ENCODE measurements around the gene GNPDA2. TPM values are rescaled to one million over a fixed set of nuclear protein-coding genes. Genes with fewer than 3 reads are reported as not detected.

The GNPDA2 gene
- total and polyA plus RNA-seq, 2 experiments from 2014 or later: 31.8 to 38.0 TPM

DNA sequence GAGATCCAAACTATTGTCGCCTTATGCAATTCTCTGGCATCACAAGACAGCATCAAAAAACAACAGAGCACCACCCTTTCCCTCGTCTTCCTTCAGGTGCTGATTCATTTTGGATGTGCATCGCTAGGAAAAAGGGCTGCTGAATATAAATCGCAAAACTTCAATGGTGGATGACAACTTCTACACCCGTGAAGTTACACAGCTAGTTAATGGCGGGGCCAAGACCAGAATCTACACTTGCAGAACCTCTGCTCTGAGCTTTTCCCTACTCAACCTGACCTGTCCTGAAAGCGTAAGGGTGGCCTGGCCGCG lies 674 bp downstream of the GNPDA2 start:
- H3K27me3 ChIP-seq (replicated peaks; ENCODE audit: insufficient read depth): no peaks in the 10 kb centered on the region
- no peaks in the 10 kb centered on the region for H3K36me3 ChIP-seq (ENCODE audit: low read depth)
- no peaks in the 10 kb centered on the region for H4K20me1 ChIP-seq (ENCODE audit: insufficient read depth)
- peak overlapping the region; percentile 97 for H3K4me2 ChIP-seq (ENCODE audit: unreplicated experiment)
- peak overlapping the region; percentile 77 for H3K4me3 ChIP-seq
- WGBS, 2 experiments (ENCODE audit: low coverage in 1 of 2, low lambda C conversion rate in 2 of 2, missing lambda C conversion rate in 2 of 2): 0 to 4% methylated on average over 9 of the region's 9 CpGs
- H3K79me2 ChIP-seq (ENCODE audit: insufficient read depth): peaks cover 56% of the 10 kb centered on the region
- DNase-seq: peak; percentile 56
- TF ChIP-seq EZH2phosphoT487 (IDR thresholded peaks at IDR 0.05; ENCODE audit: insufficient read depth, low read depth) (no peak), EZH2 (IDR thresholded peaks at IDR 0.05; ENCODE audit: insufficient read depth, poor library complexity, severe bottlenecking) (no peak)
- no peaks in the 10 kb centered on the region for H3K9me2 ChIP-seq (ENCODE audit: insufficient read depth)
- H3K9me3 ChIP-seq (ENCODE audit: low read depth): no peaks in the 10 kb centered on the region
- H3F3A ChIP-seq (ENCODE audit: insufficient read depth): no peaks in the 10 kb centered on the region
- peak overlapping the region; percentile 87 for H3K9ac ChIP-seq
- in situ Hi-C loops (cut with MboI): no loop called here
- H3K4me1 ChIP-seq (ENCODE audit: insufficient read depth): peaks cover 12% of the 10 kb centered on the region; the same call in 1 of the 2 replicates
- H2AFZ ChIP-seq: peak overlapping the region; percentile 99
- peak overlapping the region; percentile 60 for H3K27ac ChIP-seq

DNA sequence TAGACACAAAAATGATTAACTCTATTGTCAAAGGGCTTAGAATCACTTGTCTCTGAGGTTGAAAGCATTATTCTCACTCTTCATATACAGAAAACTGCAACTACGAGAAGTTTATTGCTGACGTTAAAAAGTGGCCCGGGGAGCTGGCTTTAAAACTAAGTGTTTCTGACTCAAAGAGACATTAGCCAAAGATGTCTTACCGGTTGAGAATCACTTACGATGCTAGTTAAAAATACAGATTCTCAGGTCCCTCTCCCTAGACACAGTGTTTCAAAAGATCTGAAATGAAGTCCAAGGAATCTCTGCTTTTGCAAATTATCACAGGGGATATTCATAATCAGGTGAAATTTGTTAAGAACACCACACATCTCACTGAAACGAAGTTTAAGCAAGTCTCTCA lies 1.2 kb downstream of the GNPDA2 start:
- WGBS, 2 experiments (ENCODE audit: low coverage in 1 of 2, low lambda C conversion rate in 2 of 2, missing lambda C conversion rate in 2 of 2): 3% methylated on average over 6 of the region's 6 CpGs
- peaks cover 61% of the 10 kb centered on the region for H3K79me2 ChIP-seq (ENCODE audit: insufficient read depth)

DNA sequence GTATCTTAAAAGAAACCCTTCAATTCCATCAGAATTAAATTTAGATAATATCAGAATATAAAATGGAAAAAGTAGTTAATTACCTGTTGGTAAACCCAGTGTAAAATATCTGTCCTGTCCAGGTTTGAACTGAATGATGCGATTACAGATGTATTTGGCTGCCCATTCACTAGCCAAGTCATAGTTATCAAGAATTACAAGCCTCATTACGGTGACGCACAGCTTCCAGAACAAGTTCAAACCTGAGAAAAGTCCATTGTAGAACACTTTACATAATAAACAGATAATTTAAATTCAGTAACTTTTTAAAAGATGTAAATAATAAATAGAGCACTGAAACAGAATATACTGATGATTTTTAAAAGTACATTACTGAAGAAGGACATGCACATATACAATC lies 4.4 kb downstream of the GNPDA2 start:
- Histone ChIP-seq H3K9me2 (ENCODE audit: insufficient read depth) (no peaks in the 10 kb centered on the region), H3K79me2 (ENCODE audit: insufficient read depth) (peaks cover 90% of the 10 kb centered on the region)

More for the DNA sequence above, 1.2 kb downstream of the GNPDA2 start:
- Histone ChIP-seq H3K9me3 (ENCODE audit: low read depth) (no peaks in the 10 kb centered on the region), H3K4me2 (ENCODE audit: unreplicated experiment) (peak overlapping the region; percentile 97), H2AFZ (peak overlapping the region; percentile 99), H3K36me3 (ENCODE audit: low read depth) (no peaks in the 10 kb centered on the region), H3K27ac (peak overlapping the region; percentile 60), H3K4me1 (ENCODE audit: insufficient read depth) (peaks cover 12% of the 10 kb centered on the region; the same call in 1 of the 2 replicates), H3K9me2 (ENCODE audit: insufficient read depth) (no peaks in the 10 kb centered on the region), H3K27me3 (replicated peaks; ENCODE audit: insufficient read depth) (no peaks in the 10 kb centered on the region), H3K4me3 (peak overlapping the region; percentile 77), H4K20me1 (ENCODE audit: insufficient read depth) (no peaks in the 10 kb centered on the region), H3F3A (ENCODE audit: insufficient read depth) (no peaks in the 10 kb centered on the region), H3K9ac (peak overlapping the region; percentile 87)
- no peak for TF ChIP-seq EZH2phosphoT487 (IDR thresholded peaks at IDR 0.05; ENCODE audit: insufficient read depth, low read depth)
- TF ChIP-seq EZH2 (IDR thresholded peaks at IDR 0.05; ENCODE audit: insufficient read depth, poor library complexity, severe bottlenecking): no peak
- DNase-seq: peak; percentile 62
- in situ Hi-C loops (cut with MboI): no loop called here

DNA sequence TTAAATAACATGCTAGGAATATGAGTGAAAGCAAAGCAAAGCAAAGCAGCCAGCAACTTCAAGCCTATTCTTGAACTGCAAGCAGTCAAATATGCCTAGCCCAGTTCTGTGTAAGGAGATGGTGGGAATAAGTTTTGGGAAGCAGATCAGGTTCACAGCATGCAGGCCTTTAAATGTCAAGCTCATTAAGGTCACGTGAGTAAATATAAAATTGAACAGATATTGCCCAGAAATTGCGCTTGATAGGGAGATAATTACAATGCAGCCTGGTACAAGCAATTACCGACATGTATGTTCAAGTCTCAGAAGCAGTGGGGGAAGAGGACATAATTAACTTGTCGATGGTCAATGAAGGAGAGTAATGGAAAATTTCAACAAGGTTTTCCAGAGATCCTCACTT lies 6.0 kb downstream of the GNPDA2 start:
- Histone ChIP-seq H3K27me3 (replicated peaks; ENCODE audit: insufficient read depth) (no peaks in the 10 kb centered on the region), H3K9me3 (ENCODE audit: low read depth) (no peaks in the 10 kb centered on the region), H3K4me1 (ENCODE audit: insufficient read depth) (peaks cover 8% of the 10 kb centered on the region; the same call in 1 of the 2 replicates), H3K9me2 (ENCODE audit: insufficient read depth) (no peaks in the 10 kb centered on the region), H3F3A (ENCODE audit: insufficient read depth) (no peaks in the 10 kb centered on the region), H3K9ac (no peak overlapping the region), H3K27ac (no peak overlapping the region), H2AFZ (no peak overlapping the region), H3K4me2 (ENCODE audit: unreplicated experiment) (no peak overlapping the region), H3K4me3 (no peak overlapping the region), H4K20me1 (ENCODE audit: insufficient read depth) (no peaks in the 10 kb centered on the region), H3K79me2 (ENCODE audit: insufficient read depth) (peaks cover 95% of the 10 kb centered on the region), H3K36me3 (ENCODE audit: low read depth) (no peaks in the 10 kb centered on the region)
- no peak for DNase-seq
- TF ChIP-seq EZH2phosphoT487 (IDR thresholded peaks at IDR 0.05; ENCODE audit: insufficient read depth, low read depth): no peak
- TF ChIP-seq EZH2 (IDR thresholded peaks at IDR 0.05; ENCODE audit: insufficient read depth, poor library complexity, severe bottlenecking): no peak
- 81 to 82% methylated on average over 4 of the region's 4 CpGs for WGBS, 2 experiments (ENCODE audit: low coverage in 1 of 2, low lambda C conversion rate in 2 of 2, missing lambda C conversion rate in 2 of 2)
- in situ Hi-C loops (cut with MboI): no loop called here

More for the DNA sequence above, 4.4 kb downstream of the GNPDA2 start:
- peaks cover 9% of the 10 kb centered on the region; the same call in 1 of the 2 replicates for H3K4me1 ChIP-seq (ENCODE audit: insufficient read depth)
- H4K20me1 ChIP-seq (ENCODE audit: insufficient read depth): no peaks in the 10 kb centered on the region
- H3K27ac ChIP-seq: no peak overlapping the region
- no peak overlapping the region for H3K4me2 ChIP-seq (ENCODE audit: unreplicated experiment)
- no peak overlapping the region for H3K9ac ChIP-seq
- H3K36me3 ChIP-seq (ENCODE audit: low read depth): no peaks in the 10 kb centered on the region
- in situ Hi-C loops (cut with MboI): no loop called here
- H2AFZ ChIP-seq: no peak overlapping the region
- WGBS, 2 experiments (ENCODE audit: low coverage in 1 of 2, low lambda C conversion rate in 2 of 2, missing lambda C conversion rate in 2 of 2): 94 to 98% methylated on average over 3 of the region's 3 CpGs
- no peaks in the 10 kb centered on the region for H3K27me3 ChIP-seq (replicated peaks; ENCODE audit: insufficient read depth)
- no peaks in the 10 kb centered on the region for H3K9me3 ChIP-seq (ENCODE audit: low read depth)
- no peak overlapping the region for H3K4me3 ChIP-seq
- H3F3A ChIP-seq (ENCODE audit: insufficient read depth): no peaks in the 10 kb centered on the region
- no peak for DNase-seq
- TF ChIP-seq EZH2 (IDR thresholded peaks at IDR 0.05; ENCODE audit: insufficient read depth, poor library complexity, severe bottlenecking) (no peak), EZH2phosphoT487 (IDR thresholded peaks at IDR 0.05; ENCODE audit: insufficient read depth, low read depth) (no peak)

DNA sequence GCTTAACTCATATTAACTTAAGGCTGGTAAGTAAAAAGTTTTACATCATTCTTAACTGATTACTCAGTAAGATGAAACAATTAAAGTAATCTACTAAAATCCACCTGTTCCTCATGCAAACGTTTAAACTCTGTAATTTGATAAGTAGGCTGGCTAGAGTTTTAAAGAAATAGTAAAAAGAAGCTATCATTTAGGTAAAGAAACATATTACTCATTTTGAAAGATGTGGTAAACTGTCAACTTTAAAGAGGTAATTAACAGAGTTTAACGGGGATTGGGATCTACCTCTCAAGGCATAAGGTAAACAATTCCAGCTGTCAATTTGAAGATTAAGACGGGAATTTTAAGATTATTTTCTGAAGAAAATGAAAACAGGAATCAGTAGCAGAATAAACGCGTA lies 9.8 kb downstream of the GNPDA2 start:
- Histone ChIP-seq H3K36me3 (ENCODE audit: low read depth) (no peaks in the 10 kb centered on the region), H3K4me2 (ENCODE audit: unreplicated experiment) (no peak overlapping the region), H3K27me3 (replicated peaks; ENCODE audit: insufficient read depth) (no peaks in the 10 kb centered on the region), H3K4me3 (no peak overlapping the region), H3F3A (ENCODE audit: insufficient read depth) (no peaks in the 10 kb centered on the region), H3K27ac (no peak overlapping the region), H2AFZ (no peak overlapping the region), H3K9me2 (ENCODE audit: insufficient read depth) (no peaks in the 10 kb centered on the region), H3K4me1 (ENCODE audit: insufficient read depth) (no peaks in the 10 kb centered on the region), H3K79me2 (ENCODE audit: insufficient read depth) (peaks cover 62% of the 10 kb centered on the region), H4K20me1 (ENCODE audit: insufficient read depth) (no peaks in the 10 kb centered on the region), H3K9ac (no peak overlapping the region), H3K9me3 (ENCODE audit: low read depth) (no peaks in the 10 kb centered on the region)
- DNase-seq: no peak
- TF ChIP-seq EZH2phosphoT487 (IDR thresholded peaks at IDR 0.05; ENCODE audit: insufficient read depth, low read depth) (no peak), EZH2 (IDR thresholded peaks at IDR 0.05; ENCODE audit: insufficient read depth, poor library complexity, severe bottlenecking) (no peak)
- in situ Hi-C loops (cut with MboI): no loop called here
- 64 to 67% methylated on average over 5 of the region's 5 CpGs for WGBS, 2 experiments (ENCODE audit: low coverage in 1 of 2, low lambda C conversion rate in 2 of 2, missing lambda C conversion rate in 2 of 2)
